Activated naive CD4-positive, alpha-beta T cell treated with anti-CD3 and anti-CD28 coated beads, Interleukin-2, amount 50 U/mL, for 16 hours (primary cell): ENCODE results near the gene SLC6A6.

Experiments
- DNase-seq: peaks from one replicate; pipeline ENCODE4 v3.0.0-alpha.2; 2020

SLC6A6 gene

DNA sequence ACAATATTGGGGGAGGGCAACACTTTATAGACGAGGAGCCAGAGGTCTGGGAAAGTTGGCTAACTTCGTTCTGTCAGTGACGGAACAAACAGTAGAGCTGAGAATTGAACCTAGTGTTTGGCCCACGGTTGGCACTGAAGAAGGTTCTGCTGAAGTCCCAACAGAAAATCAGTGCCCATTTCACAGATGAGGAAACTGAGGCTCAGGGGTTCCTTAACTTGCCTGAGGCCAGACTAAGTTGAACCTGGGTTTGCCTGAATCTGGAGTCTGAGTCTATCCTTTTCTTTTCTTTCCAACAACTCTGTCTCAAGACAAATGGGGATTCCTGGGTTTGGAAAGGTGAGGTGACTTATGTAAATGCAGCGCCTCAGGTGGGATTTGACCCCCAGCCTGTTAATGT lies 55.1 kb downstream of the SLC6A6 start:
- no peak for DNase-seq

DNA sequence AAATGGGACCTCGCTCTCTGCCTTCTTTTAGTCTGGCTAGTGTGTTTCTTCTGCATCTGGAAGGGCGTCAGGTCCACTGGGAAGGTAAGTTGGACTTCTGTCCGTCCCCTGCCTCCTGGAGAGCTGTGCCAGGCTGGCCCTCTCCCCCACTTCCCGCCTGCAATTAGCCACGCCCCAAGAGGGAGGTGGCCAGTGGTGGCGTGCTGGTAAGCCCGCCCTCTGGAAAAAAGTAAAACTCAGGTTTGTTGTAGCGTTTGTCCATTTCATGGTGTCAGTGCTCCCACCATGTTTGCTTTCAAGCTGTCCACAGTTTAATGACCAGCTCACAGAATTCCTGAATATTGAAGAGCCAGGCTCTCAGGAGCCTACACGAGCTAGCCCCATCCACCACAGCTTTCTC lies 55.6 kb downstream of the SLC6A6 start:
- DNase-seq = no peak

DNA sequence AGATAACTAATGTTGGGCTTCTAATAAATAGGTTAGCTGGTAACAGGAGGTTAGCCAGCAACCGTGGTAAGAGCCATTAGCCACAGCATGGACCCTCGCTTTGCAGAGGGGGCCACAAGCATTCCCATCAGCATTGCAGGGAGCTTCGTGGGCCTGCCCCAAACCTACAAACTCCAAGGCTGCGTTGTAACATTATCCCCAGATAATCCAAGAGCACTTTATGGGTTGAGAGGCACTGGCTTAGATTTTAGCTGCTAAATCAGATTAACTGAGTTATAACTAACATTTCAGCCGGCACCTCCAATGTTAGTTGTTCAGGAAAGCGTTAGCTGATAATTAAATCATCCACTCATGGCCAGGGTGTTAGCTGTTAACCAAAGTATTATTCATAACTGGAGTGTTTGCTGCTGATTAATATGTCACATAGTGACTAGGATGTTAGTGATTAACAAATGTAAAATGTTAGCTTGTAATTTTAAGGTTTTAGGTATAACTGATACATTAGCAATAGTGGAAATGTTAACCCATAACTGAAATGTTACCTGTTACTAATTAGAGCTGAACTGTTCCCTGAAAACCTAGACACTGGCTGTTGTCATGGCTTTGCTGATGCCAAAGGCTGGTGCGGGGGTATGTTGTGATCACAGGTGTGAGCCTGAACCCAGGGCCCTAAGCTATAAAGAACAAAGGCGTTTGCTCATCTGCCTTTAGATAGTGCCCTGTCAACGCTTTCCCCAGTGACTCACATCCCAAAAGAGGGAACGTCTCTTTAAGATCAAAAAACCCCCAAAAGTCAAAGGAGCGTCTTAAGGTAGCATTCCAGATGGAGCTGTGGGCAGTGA lies 56.2 kb downstream of the SLC6A6 start:
- DNase-seq = no peak

DNA sequence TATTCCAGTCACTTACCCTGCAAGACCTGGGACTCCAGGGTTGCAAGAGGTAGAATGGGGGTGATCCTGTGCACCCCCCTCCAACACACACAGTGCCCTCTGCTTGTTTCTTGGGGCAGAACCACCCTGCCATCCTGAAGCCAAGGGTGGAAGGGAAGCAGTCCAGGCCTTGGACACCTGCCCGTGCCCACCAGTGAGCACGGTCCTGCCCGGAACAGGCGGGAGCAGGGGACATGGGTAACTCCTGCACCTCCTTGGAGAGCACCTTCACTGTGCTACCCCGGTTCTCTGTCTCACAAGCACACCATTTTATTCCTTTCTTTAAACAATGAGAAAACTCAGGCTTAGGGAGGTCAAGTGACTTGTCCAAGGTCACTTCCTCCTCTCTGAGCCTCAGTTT lies 57.0 kb downstream of the SLC6A6 start:
- no peak for DNase-seq

DNA sequence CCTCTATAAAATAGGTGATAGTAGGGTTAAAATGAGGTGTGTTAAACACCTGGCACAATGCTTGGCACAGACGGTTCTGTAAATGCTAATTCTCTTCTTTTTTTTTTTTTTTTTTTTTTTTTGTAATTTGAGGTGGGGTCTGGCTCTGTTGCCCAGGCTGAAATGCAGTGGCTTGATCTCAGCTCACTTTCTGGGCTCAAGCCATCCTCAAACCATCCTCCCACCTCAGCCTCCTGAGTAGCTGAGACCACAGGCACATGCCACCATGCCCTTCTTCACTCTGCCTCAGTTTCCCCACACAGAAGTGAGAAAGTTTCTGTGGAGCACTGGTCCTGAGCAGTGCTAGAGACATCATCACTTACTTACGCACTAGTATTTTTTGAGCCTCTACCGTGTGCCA lies 57.4 kb downstream of the SLC6A6 start:
- no peak for DNase-seq

DNA sequence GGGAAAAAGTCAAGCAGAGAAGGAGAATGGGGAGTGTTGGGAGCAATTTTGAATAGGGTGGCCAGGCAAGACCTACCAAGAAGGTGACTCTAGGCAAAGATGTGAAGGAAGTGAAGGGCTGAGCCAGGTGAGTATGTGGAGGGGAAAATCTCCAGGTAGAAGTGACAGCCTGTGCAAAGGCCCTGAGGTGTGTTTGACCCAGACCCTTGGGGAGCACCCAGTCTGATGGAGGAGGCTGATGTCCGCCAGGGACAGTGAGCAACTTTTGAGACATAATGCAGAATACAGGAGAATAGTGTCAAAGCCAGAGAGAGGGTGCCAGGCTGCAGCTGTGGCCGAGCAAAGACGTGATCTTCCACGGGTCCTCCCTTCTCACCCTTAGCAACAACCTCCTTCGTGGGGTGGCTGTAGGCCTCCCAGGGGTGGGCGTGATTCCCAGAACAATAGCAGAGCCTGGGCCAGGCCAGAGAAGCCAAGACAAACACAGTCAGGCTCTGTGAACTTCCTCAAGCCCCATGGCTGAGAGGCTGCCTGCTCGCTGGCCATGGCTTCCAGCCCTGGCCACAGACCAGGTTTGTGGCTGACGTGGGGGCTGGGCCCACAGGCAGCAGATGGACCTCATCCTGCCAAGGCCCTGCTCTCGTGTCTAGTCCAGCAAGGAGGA lies 58.1 kb downstream of the SLC6A6 start:
- DNase-seq = no peak

DNA sequence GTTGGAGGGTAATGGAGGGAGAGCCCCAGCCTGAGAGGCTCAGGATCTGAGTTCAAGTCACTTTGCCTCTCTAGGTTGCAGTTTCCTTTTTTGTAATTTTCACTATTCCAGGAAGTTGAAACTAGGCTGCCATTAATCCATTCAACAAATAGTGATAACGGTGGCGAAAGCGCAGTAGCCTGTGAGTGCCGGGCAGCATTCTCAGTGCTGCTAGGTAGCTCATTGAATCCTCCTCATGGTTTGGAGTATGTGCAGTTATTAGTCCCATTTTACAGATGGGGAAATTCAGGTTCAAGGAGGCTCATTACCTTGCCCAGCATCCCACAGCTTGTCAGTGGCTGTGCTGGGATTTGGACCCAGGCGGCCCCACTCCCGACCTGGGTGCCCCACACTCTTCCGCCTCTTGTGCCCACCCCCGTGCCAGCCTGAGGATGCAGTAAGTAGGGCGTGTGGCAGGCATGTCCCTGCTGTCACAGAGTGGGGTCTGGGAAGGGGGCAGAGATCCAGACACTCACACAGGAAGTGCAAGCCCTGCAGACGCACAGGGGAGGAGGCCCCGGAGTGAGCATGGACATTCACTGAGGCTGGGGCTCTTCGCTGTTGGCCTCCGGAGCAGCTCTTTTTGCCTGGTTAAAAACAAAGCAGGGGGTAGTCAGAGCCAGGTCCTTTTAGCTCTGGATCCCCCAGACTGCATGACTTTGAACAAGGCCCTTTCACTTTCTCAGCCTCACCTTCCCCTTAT lies 58.8 kb downstream of the SLC6A6 start:
- DNase-seq = no peak

DNA sequence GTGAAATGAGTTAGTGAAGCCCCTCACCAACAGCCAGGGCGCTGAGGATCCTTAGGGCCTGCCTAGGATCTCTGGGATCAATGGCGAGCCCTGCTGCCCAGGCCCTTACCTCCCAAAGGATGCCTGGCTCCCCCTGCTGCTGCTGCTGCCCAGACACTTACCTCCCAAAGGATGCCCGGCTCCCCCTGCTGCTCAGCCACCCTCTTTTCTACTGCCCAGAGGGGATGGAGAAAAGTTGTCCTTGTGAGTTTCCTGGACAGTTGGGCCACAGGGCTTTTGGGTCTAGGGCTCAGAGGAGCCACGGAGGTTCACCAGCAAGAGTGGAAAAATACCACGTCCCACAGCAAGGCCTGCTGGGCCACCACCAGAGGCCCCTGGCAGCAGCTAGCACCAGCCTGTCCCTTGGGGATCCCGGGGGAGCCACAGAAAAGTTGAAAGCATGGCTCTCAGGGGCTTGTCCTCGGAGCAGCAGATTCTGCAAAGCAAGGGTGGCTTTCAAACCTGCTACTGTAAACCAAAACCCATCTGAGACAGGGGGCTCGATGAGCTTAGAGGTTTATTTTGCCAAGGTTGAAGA lies 59.4 kb downstream of the SLC6A6 start:
- peak; percentile 36 for DNase-seq

DNA sequence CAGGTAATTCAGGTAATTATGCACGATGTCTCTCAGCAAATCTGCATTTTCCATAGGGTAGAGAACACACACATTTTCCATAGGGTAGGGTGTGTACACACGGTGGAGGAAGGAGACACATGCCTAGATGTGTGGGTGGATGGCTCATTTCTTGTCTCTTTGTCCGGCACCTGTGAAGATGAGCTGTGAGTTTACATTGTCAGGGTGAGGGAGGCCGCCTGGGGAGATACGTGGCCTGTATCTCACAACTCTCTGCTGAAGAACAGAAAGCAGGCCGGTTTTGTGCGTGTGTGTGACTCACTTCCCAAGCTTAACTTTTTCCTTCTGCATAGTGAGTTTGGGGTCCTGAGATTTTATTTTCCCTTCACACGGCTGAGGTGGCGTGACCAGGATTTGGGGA lies 60.3 kb downstream of the SLC6A6 start:
- no peak for DNase-seq

DNA sequence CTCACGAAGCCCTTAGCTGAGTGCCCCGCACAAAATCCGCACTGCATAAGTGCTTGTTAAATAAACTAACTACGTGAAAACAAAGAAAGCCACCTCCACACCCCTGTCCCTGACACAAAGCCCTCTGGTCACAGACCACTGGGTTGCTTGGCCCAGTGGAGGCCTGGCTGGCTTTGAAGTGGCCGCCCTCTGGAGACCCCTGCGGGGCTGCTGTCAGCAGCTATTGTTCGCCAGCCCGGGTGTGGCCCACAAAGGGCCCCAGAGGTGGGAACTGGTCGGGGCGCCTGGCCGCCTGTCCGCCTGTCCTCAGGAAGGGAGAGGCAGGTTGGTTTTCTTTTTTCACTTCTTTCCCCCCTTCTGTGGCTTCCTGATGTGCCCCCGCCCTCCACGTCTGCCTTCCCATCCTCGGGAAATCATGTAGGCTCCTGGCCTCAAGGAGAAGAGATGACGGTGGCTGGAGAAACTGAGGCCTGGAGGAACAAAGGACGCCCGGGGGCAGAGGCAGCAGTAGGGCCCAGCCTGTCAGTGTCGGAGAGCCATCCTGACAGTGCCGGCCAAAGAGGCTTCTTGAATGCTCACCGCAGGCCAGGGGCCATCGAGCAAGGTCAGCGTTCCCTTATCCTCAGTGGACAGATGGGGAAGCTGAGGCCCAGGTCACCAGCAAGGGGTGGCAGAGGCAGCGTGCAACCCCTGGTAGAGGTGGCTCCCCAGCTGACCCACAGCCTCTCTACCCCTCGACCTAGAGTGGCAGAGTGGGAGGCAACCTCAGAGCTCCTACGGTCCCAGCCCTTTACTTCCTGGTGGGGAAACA lies 61.1 kb downstream of the SLC6A6 start:
- DNase-seq = no peak

DNA sequence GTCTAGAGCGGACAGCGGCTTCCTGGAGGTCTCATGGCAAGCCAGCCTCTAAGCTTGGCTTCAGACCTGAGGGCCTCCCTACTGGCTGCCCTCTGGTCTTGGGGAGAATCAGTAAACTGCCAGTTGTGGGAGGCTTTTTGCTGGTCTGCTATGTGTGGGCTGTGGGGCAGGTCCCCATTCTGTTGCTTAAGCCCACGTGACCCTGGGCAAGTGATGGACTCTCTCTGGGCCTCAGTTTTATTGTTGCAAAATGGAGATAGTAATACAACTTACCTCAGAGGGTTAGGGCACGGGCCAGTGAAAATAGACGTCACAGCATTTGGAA lies 61.7 kb downstream of the SLC6A6 start:
- DNase-seq = no peak

DNA sequence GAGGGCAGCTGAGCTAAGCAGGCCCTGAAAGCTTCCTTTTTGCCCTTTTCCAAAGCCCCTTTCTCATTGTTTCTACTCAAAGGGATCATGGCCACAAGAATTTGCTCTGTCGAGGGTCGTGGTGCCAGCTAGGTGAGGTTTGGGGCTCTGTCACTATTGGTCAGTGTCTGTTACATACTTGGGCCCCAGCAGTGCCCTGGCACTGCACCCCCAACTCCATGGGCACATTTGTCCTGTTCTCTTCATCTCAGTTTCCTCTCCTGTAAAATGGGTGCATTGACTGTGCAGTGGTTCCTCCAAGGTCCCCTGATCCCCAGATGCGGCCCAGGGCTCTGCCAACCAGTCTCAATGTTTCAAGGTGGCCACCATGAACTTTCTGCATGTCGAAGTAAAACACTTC lies 62.1 kb downstream of the SLC6A6 start:
- no peak for DNase-seq

DNA sequence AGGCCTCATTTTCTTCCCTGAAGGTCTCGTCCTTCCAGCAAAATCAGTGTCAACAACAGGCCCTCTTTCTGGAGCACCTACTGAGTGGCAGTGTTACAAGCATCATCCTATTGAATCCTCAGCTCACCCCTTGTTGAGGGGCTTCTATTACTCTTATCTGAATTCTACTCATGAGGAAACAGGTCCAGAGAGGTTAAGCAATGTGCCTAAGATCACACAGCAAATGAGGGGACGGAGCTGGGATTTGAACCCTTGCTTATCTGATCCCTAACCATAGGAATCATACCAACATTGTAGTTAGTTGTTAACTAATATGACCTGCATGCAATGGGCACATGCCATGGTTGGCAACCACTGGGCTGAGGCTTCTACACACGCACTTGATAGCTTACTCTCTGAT lies 63.0 kb downstream of the SLC6A6 start:
- no peak for DNase-seq

DNA sequence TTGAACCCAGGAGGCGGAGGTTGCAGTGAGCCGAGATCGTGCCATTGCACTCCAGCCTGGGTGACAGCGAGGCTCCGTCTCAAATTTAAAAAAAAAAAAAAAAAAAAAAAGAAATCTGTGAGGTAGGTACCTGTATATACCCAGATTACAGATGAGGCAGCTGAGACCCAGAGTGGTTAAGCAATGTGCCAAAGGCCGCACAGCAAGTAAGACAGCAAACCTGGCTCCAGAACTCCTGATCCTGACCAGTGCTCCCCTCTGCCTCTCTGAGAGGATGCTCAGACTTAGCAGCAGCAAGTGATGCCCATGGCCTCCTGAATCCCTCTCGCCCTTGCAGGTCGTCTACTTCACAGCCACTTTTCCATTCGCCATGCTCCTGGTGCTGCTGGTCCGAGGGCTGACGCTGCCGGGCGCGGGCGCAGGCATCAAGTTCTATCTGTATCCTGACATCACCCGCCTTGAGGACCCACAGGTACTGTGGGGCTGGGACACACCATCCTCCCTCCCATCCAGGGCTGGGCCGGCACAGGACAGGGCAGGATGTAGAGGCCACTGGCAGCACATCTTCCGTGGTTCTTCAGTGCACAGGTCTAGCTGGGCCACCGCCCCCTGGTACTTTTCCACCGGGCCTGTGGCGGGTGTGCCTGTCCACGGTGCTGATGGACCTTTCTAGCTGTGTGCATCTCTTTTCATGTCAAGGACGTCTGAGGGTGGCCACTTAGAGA lies 63.9 kb downstream of the SLC6A6 start:
- DNase-seq = no peak

DNA sequence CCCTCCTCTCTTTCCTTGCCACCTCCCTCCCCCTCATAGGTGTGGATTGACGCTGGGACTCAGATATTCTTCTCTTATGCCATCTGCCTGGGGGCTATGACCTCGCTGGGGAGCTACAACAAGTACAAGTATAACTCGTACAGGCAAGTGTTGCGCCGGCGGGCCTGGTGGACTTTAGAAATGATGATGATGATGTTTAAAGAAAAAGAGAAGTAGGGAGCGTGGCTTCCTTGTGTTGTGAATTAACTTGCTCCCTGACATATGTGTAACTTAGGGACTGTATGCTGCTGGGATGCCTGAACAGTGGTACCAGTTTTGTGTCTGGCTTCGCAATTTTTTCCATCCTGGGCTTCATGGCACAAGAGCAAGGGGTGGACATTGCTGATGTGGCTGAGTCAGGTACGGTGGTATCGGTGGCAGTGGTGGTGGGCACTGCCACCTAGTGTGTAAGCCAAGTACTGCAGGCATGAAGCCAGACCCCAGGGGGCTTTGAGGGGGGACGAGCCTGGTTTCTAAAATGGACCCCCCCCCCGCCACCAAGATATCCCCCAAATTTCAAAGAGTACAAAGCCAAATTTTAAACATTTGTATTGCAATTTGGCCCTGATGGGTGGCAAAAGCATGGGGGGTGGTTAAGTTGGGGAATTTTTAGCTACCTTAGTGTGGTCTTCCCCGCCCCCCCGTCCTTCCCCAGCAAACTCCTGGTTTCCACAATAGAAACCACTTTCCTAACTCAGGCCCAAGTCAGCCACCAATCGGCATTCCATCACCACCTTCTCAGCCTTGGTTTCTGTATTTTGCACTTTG lies 65.6 kb downstream of the SLC6A6 start:
- peak; percentile 41 for DNase-seq

DNA sequence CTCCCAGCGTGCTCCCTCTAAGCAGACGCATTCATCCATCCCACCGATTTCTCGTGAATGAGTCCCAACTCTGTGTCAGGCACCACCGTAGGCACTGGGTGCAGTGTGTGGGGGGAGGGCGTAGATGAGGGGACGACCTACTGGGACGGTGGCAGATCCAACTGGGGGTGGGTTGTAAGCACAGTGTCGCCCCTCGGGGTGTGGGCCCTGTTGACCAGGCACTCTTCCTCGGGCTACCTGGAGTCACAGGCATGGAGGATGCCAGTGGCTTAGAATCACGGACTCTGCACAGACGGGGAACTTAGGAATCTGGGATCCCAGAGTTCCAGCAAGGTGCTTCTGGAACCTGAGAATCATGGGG lies 66.2 kb downstream of the SLC6A6 start:
- no peak for DNase-seq

DNA sequence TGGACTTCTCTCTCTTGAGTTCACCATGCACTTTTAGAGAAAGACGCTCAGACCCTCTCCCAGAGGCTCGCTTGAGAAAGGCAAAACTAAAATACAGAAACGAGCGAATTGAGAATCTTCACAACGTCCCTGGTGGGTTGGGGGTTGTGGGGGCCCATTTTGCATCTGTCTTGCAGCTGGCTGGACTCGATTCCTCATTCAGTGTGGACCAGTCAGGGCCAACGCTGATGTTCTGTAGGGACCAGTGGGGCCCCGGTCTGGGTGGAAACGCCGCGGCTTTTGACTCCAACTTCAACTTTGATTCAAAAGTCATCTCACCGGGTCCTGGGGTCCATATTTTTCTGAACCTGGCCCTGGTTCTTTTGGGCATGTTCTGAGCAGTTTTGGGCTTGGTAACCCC lies 68.1 kb downstream of the SLC6A6 start:
- DNase-seq = no peak

DNA sequence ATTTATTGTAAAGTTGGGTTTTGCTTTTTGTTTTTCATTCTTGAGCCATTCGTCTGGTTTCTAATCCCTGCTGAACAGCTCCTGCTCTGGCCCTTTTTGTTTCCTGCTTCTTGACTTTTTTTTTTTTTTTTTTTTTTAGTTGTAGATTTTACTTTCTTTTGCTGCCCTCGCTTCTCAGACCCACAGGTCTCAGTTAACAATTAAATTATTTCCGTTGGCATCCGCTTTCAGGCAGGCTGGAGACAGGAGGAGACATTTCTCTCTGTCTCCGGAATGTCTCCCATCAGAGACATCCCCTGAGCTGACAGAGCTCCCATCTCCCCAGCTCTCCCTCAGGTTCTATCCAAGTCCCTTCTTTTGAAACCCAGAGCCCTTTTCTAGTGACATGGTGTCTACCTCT lies 68.6 kb downstream of the SLC6A6 start:
- no peak for DNase-seq

DNA sequence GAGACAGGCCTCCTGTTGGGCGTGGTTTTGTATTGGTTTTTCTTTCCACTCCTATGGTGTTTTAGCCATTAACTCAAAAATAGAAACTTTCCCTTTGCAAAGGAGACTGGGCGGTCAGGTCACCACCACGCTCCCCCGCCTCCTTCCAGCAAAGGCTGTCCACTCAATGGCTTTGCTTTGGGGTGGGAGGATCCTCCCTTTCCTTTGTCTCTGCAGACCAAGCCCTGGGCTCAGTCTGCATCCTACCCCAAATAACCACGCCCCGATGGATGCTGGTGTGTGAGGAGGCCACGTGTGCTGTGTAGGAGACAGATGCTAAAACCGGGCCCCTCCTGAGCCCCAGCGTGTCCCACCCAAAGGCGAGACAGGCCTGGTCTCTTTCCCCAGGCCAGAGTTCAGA lies 69.3 kb downstream of the SLC6A6 start:
- no peak for DNase-seq

DNA sequence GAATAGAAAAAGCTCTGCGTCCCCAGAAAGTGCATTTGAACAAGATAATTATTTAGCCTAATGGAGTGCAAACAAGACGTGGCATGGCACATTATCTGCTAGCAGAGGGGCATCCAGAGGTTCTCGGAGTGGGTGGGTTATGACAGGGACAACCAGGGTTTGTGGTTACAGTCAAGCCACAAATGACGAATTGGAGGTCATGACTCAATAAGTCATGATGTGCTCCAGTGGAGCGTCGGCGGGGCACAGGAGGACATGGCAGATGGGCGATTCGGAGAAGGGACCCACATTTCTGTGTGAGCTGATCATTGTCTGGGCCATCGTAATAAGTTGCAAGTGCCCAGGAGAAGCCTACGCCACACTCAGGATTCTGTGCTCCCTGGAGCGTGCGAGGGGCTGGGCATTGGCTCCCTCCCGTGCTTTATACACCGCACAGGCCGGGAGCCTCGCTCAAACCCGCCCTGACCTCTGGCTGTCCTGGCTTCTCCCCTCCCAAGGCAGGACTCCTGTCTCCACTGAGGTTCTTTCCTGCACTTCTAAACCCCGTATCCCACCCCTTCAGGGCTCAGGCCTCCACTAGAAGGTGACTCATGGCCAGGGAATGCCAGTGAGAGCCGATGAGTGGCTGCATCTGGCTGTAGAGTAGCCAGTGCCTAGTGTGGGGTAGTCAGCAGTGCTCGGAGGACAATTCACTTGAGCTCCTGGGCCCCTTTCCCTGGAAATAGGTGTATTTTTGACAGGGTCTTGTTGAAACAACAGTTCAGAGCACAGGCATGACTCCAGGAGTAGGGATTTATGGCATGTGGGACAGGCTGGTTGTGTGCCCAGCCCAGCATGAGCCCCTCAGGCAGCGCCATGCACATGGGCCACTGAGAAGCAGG lies 70.3 kb downstream of the SLC6A6 start:
- DNase-seq = no peak
